SH-SY5Y (cell line): Measurements from ENCODE around the gene CLEC16A.

Experiments
- GATA2 ChIP-seq: IDR thresholded peaks from 2 replicates; pipeline ENCODE4 v1.6.1; 2011; ENCODE audit warnings: mild to moderate bottlenecking, low read depth, low read length
- GATA3 ChIP-seq: IDR thresholded peaks from 2 replicates; pipeline ENCODE4 v1.6.1; 2011; ENCODE audit warnings: low read depth, mild to moderate bottlenecking, low read length, moderate library complexity

DNA sequence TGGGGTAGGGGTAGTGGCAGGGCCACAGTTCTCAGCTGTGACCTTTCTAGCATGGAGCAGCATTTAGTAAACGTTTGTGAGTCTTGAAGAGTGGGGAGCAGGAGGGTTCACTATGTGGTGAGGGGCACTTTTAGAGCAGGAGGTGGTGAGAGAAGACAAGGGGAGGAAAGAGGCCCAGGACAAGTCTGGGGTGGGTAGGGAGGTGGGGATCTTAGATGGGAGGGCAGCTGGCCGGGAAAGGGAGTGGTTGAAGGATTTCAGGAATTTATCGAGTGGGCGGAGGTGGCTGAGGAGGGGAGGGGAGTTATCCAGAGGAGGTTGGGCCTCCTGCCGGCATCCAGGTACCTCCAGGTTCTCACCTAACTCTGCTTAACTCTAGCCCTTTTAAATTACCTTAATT lies 1.9 kb downstream of the CLEC16A start:
- TF ChIP-seq GATA2 (no peak), GATA3 (no peak)
